HEK293 (cell line): Measurements from ENCODE around the gene PROCA1.

Source experiments
- CTCF ChIA-PET: fragments of 350-600 bp; formaldehyde crosslinking; extraction: SDS; loops from one replicate; lab custom pipeline; 2021; ENCODE audit warnings: antibody characterized with exemption; lab: Yijun Ruan, JAX
- POLR2A ChIA-PET: fragments of 300-600 bp; formaldehyde crosslinking; extraction: SDS; loops from one replicate; lab custom pipeline; 2020; ENCODE audit warnings: antibody characterized with exemption, inconsistent platforms; lab: Yijun Ruan, JAX
- H3K27ac ChIP-seq: fragments of 200-500 bp; sonication (Bioruptor generic); 2 replicates; pipeline ENCODE4 v1.5.1; 2014; ENCODE audit warnings: low read depth, low read length, control low read depth, inconsistent platforms; ENCODE audit errors: extremely low read depth
- H3K36me3 ChIP-seq, 2 experiments: fragments of 200-500 bp in 1 of 2; sonication (Bioruptor generic) in 1 of 2; 1 replicate in 1 of 2; 2 replicates in 1 of 2; pipeline ENCODE4 v1.5.1; 2014 to 2017; ENCODE audit warnings: inconsistent platforms in 2 of 2, low read length in 2 of 2; ENCODE audit not compliant: control insufficient read depth in 2 of 2, insufficient read depth in 1 of 2
- H3K4me1 ChIP-seq: fragments of 200-500 bp; sonication (Bioruptor generic); 2 replicates; pipeline ENCODE4 v1.5.1; 2014; ENCODE audit warnings: mild to moderate bottlenecking, low read length, inconsistent platforms; ENCODE audit not compliant: control insufficient read depth, insufficient read depth
- H3K4me3 ChIP-seq: 2 replicates; pipeline ENCODE4 v1.5.1; 2011; ENCODE audit warnings: low read depth, mild to moderate bottlenecking, control low read depth, low read length, moderate library complexity
- H3K9me3 ChIP-seq: fragments of 200-500 bp; sonication (Bioruptor generic); 2 replicates; pipeline ENCODE4 v1.5.1; 2014; ENCODE audit warnings: low read depth, low read length, inconsistent platforms; ENCODE audit not compliant: control insufficient read depth, insufficient read depth
- CTCF ChIP-seq: fragments of 450-650 bp; formaldehyde crosslinking; IDR thresholded peaks from 2 replicates; pipeline ENCODE4 v1.5.1; 2016; ENCODE audit warnings: missing biosample characterization, missing genetic modification characterization
- EGR2 ChIP-seq: fragments of 450-650 bp; formaldehyde crosslinking; IDR thresholded peaks from 2 replicates; pipeline ENCODE4 v1.5.1; 2016; ENCODE audit warnings: low read depth, missing biosample characterization, missing genetic modification characterization
- PBX3 ChIP-seq: sonication (generic); formaldehyde crosslinking; IDR thresholded peaks from 2 replicates; pipeline ENCODE4 v1.8.1; 2022; ENCODE audit warnings: mild to moderate bottlenecking, moderate library complexity, missing genetic modification reagents
- PRDM1 ChIP-seq: fragments of 450-650 bp; formaldehyde crosslinking; IDR thresholded peaks from 2 replicates; pipeline ENCODE4; 2016; ENCODE audit warnings: missing biosample characterization, missing genetic modification characterization
- SP2 ChIP-seq: fragments of 450-650 bp; formaldehyde crosslinking; IDR thresholded peaks from 2 replicates; pipeline ENCODE4 v1.5.1; 2016; ENCODE audit warnings: missing biosample characterization, missing genetic modification characterization
- SP7 ChIP-seq: fragments of 450-650 bp; formaldehyde crosslinking; IDR thresholded peaks from 2 replicates; pipeline ENCODE4 v1.5.1; 2016; ENCODE audit warnings: missing biosample characterization, missing genetic modification characterization
- WT1 ChIP-seq: fragments of 450-650 bp; formaldehyde crosslinking; IDR thresholded peaks from 2 replicates; pipeline ENCODE4 v1.5.1; 2016; ENCODE audit warnings: missing biosample characterization, missing genetic modification characterization
- YY1 ChIP-seq: fragments of 450-650 bp; formaldehyde crosslinking; IDR thresholded peaks from 2 replicates; pipeline ENCODE4 v1.5.1; 2018; ENCODE audit warnings: missing biosample characterization, missing genetic modification characterization
- ZBTB17 ChIP-seq: fragments of 450-650 bp; formaldehyde crosslinking; IDR thresholded peaks from 2 replicates; pipeline ENCODE4 v1.5.1; 2016; ENCODE audit warnings: missing biosample characterization, missing genetic modification characterization
- ZBTB6 ChIP-seq: fragments of 450-650 bp; formaldehyde crosslinking; IDR thresholded peaks from 2 replicates; pipeline ENCODE4 v1.5.1; 2017; ENCODE audit warnings: missing biosample characterization, missing genetic modification characterization
- ZBTB8A ChIP-seq: fragments of 450-650 bp; formaldehyde crosslinking; IDR thresholded peaks from 2 replicates; pipeline ENCODE4 v1.5.1; 2016; ENCODE audit warnings: missing biosample characterization, missing genetic modification characterization
- ZEB2 ChIP-seq: fragments of 450-650 bp; formaldehyde crosslinking; IDR thresholded peaks from 2 replicates; pipeline ENCODE4 v1.5.1; 2016; ENCODE audit warnings: missing biosample characterization, missing genetic modification characterization
- ZFP69B ChIP-seq: fragments of 450-650 bp; formaldehyde crosslinking; IDR thresholded peaks from 2 replicates; pipeline ENCODE4 v1.5.1; 2016; ENCODE audit warnings: missing biosample characterization, missing genetic modification characterization
- ZIC2 ChIP-seq: fragments of 450-650 bp; formaldehyde crosslinking; IDR thresholded peaks from 2 replicates; pipeline ENCODE4 v1.5.1; 2016; ENCODE audit warnings: missing biosample characterization, missing genetic modification characterization
- ZNF138 ChIP-seq: fragments of 450-650 bp; formaldehyde crosslinking; IDR thresholded peaks from 2 replicates; pipeline ENCODE4 v1.5.1; 2016; ENCODE audit warnings: missing biosample characterization, missing genetic modification characterization, borderline replicate concordance
- ZNF169 ChIP-seq: fragments of 450-650 bp; formaldehyde crosslinking; IDR thresholded peaks from 2 replicates; pipeline ENCODE4 v1.5.1; 2016; ENCODE audit warnings: missing biosample characterization, missing genetic modification characterization
- ZNF211 ChIP-seq: fragments of 450-650 bp; formaldehyde crosslinking; IDR thresholded peaks from 2 replicates; pipeline ENCODE4 v1.5.1; 2016; ENCODE audit warnings: low read depth, missing biosample characterization, missing genetic modification characterization
- ZNF24 ChIP-seq: fragments of 450-650 bp; formaldehyde crosslinking; IDR thresholded peaks from 2 replicates; pipeline ENCODE4 v1.5.1; 2016; ENCODE audit warnings: missing biosample characterization, missing genetic modification characterization
- ZNF274 ChIP-seq, 2 experiments: fragments of 200-500 bp in 1 of 2; fragments of 450-650 bp in 1 of 2; sonication (Bioruptor generic) in 1 of 2; formaldehyde crosslinking in 1 of 2; IDR thresholded peaks; 2 replicates each; pipeline versions ENCODE4 v1.5.1 to v1.6.1; 2014 to 2016; ENCODE audit warnings: borderline replicate concordance in 1 of 2, inconsistent platforms in 1 of 2, low read length in 1 of 2, missing biosample characterization in 1 of 2, missing genetic modification characterization in 1 of 2
- ZNF341 ChIP-seq: fragments of 450-650 bp; formaldehyde crosslinking; IDR thresholded peaks from 2 replicates; pipeline ENCODE4; 2016; ENCODE audit warnings: low read depth, missing biosample characterization, missing genetic modification characterization
- ZNF394 ChIP-seq: fragments of 450-650 bp; formaldehyde crosslinking; IDR thresholded peaks from 2 replicates; pipeline ENCODE4 v1.5.1; 2016; ENCODE audit warnings: missing biosample characterization, missing genetic modification characterization, mild to moderate bottlenecking, moderate library complexity, borderline replicate concordance
- ZNF423 ChIP-seq: fragments of 450-650 bp; formaldehyde crosslinking; IDR thresholded peaks from 2 replicates; pipeline ENCODE4 v1.5.1; 2016; ENCODE audit warnings: missing biosample characterization, missing genetic modification characterization
- ZNF544 ChIP-seq: fragments of 450-650 bp; formaldehyde crosslinking; IDR thresholded peaks from 2 replicates; pipeline ENCODE4 v1.5.0; 2017; ENCODE audit warnings: missing biosample characterization, missing genetic modification characterization
- ZNF585B ChIP-seq: fragments of 450-650 bp; formaldehyde crosslinking; IDR thresholded peaks from 2 replicates; pipeline ENCODE4 v1.5.1; 2016; ENCODE audit warnings: missing biosample characterization, missing genetic modification characterization
- ZSCAN4 ChIP-seq: fragments of 450-650 bp; formaldehyde crosslinking; IDR thresholded peaks from 2 replicates; pipeline ENCODE4 v1.5.1; 2017; ENCODE audit warnings: missing biosample characterization, missing genetic modification characterization
- TF ChIP-seq, protein P1 (sequence below): fragments of 450-650 bp; formaldehyde crosslinking; IDR thresholded peaks from 2 replicates; pipeline ENCODE4 v1.5.1; 2017; ENCODE audit warnings: missing biosample characterization, mild to moderate bottlenecking, missing genetic modification characterization, moderate library complexity
- TF ChIP-seq, protein P2 (sequence below): fragments of 450-650 bp; formaldehyde crosslinking; IDR thresholded peaks from 2 replicates; pipeline ENCODE4 v1.5.1; 2016; ENCODE audit warnings: missing biosample characterization, missing genetic modification characterization

The PROCA1 gene

DNA sequence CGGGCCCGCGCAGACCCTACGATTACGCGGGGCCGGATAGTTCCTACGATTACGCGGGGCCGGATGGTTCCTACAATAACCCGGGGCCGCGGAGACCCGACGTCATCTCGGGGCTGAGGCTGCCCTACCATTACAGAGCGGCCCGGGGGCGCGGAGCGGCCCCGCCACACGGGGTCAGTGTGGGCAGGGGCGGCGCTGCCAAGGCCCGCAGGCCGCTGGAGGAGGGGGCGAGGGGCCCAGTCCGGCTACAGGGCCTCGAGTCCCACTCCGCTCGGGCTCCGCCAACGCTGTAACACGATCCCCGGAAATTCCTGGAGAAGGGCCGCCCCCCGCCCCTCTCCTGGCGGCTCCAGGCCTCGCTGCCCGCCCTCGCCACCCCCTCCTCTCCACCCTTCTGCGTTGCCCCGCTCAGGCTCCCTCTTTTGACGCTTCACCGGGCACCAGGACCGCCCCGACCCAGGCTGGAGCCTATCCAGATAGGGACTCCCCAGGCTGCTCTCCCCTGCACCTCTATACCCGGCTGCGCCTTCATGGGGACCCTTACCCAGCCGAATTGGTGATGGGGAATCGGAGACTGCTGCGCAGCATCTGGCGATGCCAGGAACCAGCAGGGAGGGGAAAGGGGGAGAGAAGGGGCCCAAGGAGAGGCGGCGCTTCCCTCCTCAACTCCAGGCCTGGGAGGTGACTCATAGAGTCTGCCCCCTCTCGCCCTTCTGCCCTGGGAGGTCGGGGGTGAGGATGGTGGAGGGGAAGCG is 6.1 kb upstream of the PROCA1 start, which contains the start of gene RAB34:
TSS of gene RAB34 (minus strand) at position 291 of the 755 bp plus-strand sequence. CDS start 602 bp downstream, outside the sequence.
- Histone ChIP-seq H3K36me3 (peaks cover 27 to 63% of the 10 kb centered on the region in 2 experiments; a peak in 2 of 3 replicates), H3K9me3 (no peaks in the 10 kb centered on the region), H3K4me1 (peaks cover 16% of the 10 kb centered on the region), H3K4me3 (peak within 1 kb of the TSS; percentile 67), H3K27ac (peak within 1 kb of the TSS; percentile 95)
- ChIA-PET CTCF (interaction anchor here (2.6 kb wide), 1 partner anchor 9 kb away, joined by 16 read pairs; the partner anchor contains the start of gene TLCD1), POLR2A (interaction anchor here (0.8 to 3.7 kb wide), 3 partner anchors 9 to 25 kb away, joined by 3 to 38 read pairs (median 4); partner anchors contain the start of genes NEK8 and TLCD1)
- TF ChIP-seq ZNF585B (tag by site-specific recombination) (no peak), ZSCAN4 (tag by site-specific recombination) (0 out of 2 replicates have a peak, but pooled peaks have one; percentile 25), ZFP69B (tag by site-specific recombination) (peak; percentile 60), EGR2 (tag by site-specific recombination) (peak; percentile 91), ZNF169 (tag by site-specific recombination) (no peak), ZBTB6 (tag by site-specific recombination) (peak; percentile 88), ZIC2 (tag by site-specific recombination) (peak; percentile 91), ZNF394 (peak; percentile 21; the same call in 1 of the 2 replicates), ZNF274 (IDR thresholded peaks at IDR 0.05; ENCODE audit: low read length) (no peak), ZNF274 (tag by site-specific recombination; IDR thresholded peaks at IDR 0.05; ENCODE audit: borderline replicate concordance) (no peak), ZBTB17 (tag by site-specific recombination) (peak; percentile 85; the same call in 1 of the 2 replicates), ZNF423 (tag by site-specific recombination) (no peak), PBX3 (0 out of 2 replicates have a peak, but pooled peaks have one; percentile 79), PRDM1 (tag by site-specific recombination) (peak; percentile 13; the same call in 1 of the 2 replicates), SP7 (tag by site-specific recombination) (peak; percentile 51; the same call in 1 of the 2 replicates), ZBTB8A (peak; percentile 92), SP2 (tag by site-specific recombination) (peak; percentile 66), ZNF24 (tag by site-specific recombination) (peak; percentile 16; the same call in 1 of the 2 replicates), ZNF211 (tag by site-specific recombination) (no peak), CTCF (peak; percentile 87), ZEB2 (tag by site-specific recombination) (peak; percentile 49), ZNF544 (tag by site-specific recombination) (no peak), ZNF138 (no peak), YY1 (tag by site-specific recombination) (peak; percentile 41; the same call in 1 of the 2 replicates), ZNF341 (tag by site-specific recombination) (peak; percentile 94), WT1 (tag by site-specific recombination) (peak; percentile 76; the same call in 1 of the 2 replicates)
- TF ChIP-seq, protein P1, sequence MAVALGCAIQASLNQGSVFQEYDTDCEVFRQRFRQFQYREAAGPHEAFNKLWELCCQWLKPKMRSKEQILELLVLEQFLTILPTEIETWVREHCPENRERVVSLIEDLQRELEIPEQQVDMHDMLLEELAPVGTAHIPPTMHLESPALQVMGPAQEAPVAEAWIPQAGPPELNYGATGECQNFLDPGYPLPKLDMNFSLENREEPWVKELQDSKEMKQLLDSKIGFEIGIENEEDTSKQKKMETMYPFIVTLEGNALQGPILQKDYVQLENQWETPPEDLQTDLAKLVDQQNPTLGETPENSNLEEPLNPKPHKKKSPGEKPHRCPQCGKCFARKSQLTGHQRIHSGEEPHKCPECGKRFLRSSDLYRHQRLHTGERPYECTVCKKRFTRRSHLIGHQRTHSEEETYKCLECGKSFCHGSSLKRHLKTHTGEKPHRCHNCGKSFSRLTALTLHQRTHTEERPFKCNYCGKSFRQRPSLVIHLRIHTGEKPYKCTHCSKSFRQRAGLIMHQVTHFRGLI (tag by site-specific recombination) = peak; percentile 51
- TF ChIP-seq, protein P2, sequence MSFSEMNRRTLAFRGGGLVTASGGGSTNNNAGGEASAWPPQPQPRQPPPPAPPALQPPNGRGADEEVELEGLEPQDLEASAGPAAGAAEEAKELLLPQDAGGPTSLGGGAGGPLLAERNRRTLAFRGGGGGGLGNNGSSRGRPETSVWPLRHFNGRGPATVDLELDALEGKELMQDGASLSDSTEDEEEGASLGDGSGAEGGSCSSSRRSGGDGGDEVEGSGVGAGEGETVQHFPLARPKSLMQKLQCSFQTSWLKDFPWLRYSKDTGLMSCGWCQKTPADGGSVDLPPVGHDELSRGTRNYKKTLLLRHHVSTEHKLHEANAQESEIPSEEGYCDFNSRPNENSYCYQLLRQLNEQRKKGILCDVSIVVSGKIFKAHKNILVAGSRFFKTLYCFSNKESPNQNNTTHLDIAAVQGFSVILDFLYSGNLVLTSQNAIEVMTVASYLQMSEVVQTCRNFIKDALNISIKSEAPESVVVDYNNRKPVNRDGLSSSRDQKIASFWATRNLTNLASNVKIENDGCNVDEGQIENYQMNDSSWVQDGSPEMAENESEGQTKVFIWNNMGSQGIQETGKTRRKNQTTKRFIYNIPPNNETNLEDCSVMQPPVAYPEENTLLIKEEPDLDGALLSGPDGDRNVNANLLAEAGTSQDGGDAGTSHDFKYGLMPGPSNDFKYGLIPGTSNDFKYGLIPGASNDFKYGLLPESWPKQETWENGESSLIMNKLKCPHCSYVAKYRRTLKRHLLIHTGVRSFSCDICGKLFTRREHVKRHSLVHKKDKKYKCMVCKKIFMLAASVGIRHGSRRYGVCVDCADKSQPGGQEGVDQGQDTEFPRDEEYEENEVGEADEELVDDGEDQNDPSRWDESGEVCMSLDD = peak; percentile 83; the same call in 1 of the 2 replicates
